KOPT-K1 (cell line): Measurements from ENCODE around the gene C9orf78.

Experiments used
- H3K27ac ChIP-seq: fragments of 200-600 bp; sonication (generic); 2 replicates; pipeline ENCODE4 v1.5.1; 2016; ENCODE audit warnings: antibody characterized with exemption, mild to moderate bottlenecking, low read depth, low read length; ENCODE audit not compliant: poor library complexity, severe bottlenecking
- H3K36me3 ChIP-seq: fragments of 200-600 bp; sonication (generic); 2 replicates; pipeline ENCODE4 v1.5.1; 2017; ENCODE audit warnings: antibody characterized with exemption, mild to moderate bottlenecking, low read length, moderate library complexity; ENCODE audit not compliant: insufficient read depth
- H3K9me3 ChIP-seq: fragments of 200-600 bp; sonication (generic); 2 replicates; pipeline ENCODE4 v1.5.1; 2017; ENCODE audit warnings: antibody characterized with exemption, low read length, mild to moderate bottlenecking; ENCODE audit not compliant: insufficient read depth, poor library complexity, severe bottlenecking

The C9orf78 gene

GRCh38 chr9:129836311-129837007 is 1.4 kb upstream of the C9orf78 start:
- peaks cover 48% of the 10 kb centered on the region for H3K36me3 ChIP-seq
- H3K27ac ChIP-seq, result peak overlapping the region; percentile 89

DNA sequence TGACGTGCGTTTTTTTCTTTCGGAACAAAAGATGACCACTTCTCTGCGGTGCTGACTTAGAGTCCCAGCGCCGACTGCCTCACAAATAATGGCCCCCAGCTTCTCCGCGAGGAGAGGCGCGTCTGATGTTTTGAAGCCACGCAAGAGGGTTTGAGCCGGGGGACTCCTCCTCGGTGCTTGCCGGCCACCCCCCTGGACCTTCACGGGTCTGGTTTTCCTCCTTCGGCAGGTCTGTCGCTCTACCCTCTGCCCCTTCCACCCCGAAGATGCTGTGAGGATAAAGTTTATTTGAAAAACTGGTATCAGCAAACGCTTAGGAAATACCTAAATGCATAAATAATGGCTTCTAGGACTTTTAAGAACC is 767 bp upstream of the C9orf78 start:
- H3K9me3 ChIP-seq, result no peaks in the 10 kb centered on the region
- peaks cover 52% of the 10 kb centered on the region for H3K36me3 ChIP-seq
- H3K27ac ChIP-seq, result peak overlapping the region; percentile 89

More at GRCh38 chr9:129836311-129837007, 1.4 kb upstream of the C9orf78 start:
- H3K9me3 ChIP-seq, result no peaks in the 10 kb centered on the region

DNA sequence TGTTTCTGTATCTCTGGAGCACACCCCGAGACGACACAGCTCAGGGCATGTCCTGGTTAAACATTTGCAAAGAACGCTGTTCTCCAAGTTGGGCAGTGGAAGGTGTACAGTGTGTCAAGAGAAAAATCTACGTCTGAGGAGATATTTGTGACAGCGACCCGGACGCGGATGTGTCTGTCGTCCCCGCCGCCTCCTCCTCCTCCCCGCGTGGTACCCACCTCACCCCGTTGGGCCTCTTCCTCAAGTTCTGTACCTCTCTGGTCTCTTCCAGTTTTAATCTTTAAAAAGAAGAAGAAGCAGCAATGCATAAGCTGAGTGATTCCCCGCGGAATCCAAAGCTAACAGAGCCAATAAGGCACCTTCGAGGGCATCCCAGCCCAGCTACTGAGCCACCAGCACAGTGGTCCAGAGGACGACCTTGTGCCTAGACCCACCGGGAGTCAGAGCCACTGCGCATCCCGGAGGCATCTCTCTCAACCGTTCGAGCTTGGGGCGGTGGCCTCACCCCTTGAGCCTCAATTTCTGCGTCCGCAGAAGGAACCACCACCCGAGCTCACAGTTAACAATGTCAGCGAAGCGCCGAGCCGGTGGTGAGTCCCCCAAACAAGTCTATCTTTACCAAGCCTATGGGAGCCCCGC is 467 bp downstream of the C9orf78 start:
- Histone ChIP-seq H3K27ac (peak overlapping the region; percentile 89), H3K9me3 (no peaks in the 10 kb centered on the region), H3K36me3 (peaks cover 64% of the 10 kb centered on the region)

DNA sequence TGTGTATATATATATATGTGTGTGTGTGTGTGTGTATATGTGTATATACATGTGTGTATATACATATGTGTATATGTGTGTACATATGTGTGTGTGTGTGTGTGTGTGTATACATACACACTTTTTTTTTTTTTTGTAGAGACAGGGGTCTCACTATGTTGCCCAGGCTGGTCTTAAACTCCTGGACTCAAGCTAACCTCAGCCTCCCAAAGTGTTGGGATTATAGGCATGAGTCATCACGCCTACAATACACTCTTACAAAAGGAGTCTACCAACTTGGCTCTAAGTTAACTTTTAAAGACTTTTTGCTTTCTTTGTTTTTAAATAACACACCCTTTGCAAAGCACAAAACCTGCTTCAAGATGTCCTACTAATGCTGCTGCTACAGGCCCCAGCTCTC is 2.1 kb downstream of the C9orf78 start:
- peaks cover 72% of the 10 kb centered on the region for H3K36me3 ChIP-seq
- H3K9me3 ChIP-seq, result no peaks in the 10 kb centered on the region

DNA sequence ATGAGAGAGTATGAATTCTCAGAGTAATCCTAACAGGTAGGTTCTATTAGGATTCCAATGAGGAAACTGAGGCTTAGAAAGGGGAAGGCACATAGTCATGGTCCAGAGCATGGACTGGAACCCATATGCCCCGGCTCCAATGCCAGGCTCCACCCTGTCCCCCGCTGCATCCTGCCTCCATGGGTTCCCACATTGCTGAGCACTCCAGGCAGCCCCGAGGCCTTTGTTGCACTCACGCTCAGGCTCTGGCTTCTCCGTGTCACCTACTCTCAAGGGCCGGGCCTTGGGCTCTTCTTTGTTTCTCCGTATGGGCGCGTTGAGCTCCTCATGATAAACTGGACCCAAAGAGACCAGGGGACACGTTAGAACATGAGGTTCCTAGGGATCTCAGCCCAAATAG is 6.1 kb downstream of the C9orf78 start:
- Histone ChIP-seq H3K36me3 (peaks cover 76% of the 10 kb centered on the region), H3K9me3 (no peaks in the 10 kb centered on the region), H3K27ac (no peak overlapping the region)

More for the DNA sequence above, 2.1 kb downstream of the C9orf78 start:
- no peak overlapping the region for H3K27ac ChIP-seq

DNA sequence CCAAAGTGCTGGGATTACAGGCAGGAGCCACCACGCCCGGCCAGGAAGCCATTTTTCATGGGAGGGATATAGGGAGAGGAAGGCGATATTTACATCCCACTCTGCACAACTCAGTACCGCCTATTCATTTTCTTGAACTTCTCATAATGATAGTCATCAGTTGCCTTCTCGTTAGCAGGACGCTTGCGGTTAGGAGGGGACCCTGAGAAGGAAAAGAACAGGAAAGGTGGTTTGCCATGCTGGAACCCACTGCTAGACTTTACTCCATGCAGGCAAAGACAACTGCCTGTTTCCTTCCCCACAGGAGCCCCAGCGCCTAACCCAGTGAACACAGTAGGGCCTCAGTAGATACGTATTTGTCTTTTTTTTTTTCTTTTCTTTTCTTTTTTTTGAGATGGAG is 7.0 kb downstream of the C9orf78 start:
- Histone ChIP-seq H3K36me3 (peaks cover 67% of the 10 kb centered on the region), H3K9me3 (no peaks in the 10 kb centered on the region), H3K27ac (no peak overlapping the region)

- Histone ChIP-seq H3K9me3 (no peaks in the 10 kb centered on the region), H3K27ac (no peak overlapping the region), H3K36me3 (peaks cover 66% of the 10 kb centered on the region)
Observed at GRCh38 chr9:129826759-129827158, 8.3 kb downstream of the C9orf78 start.

DNA sequence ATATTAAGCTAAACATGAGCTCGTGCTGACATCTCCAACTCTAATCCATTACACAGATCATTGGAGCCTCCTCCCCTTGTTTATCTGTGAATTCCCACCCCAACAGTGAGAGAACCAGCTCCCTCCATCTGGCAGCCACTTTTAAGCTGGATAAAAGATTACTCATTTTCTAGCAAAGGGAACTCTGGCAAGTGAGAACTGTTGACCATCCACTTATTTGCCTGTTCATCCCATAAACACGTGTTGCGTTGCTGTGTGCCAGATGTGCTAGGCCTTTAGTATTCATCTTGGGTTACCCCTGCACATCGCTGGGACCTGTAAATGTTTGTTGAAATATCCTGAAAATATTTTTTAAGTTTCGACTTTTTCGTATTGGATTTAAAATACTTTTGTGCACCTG is 8.7 kb downstream of the C9orf78 start:
- Histone ChIP-seq H3K27ac (no peak overlapping the region), H3K36me3 (peaks cover 66% of the 10 kb centered on the region)

DNA sequence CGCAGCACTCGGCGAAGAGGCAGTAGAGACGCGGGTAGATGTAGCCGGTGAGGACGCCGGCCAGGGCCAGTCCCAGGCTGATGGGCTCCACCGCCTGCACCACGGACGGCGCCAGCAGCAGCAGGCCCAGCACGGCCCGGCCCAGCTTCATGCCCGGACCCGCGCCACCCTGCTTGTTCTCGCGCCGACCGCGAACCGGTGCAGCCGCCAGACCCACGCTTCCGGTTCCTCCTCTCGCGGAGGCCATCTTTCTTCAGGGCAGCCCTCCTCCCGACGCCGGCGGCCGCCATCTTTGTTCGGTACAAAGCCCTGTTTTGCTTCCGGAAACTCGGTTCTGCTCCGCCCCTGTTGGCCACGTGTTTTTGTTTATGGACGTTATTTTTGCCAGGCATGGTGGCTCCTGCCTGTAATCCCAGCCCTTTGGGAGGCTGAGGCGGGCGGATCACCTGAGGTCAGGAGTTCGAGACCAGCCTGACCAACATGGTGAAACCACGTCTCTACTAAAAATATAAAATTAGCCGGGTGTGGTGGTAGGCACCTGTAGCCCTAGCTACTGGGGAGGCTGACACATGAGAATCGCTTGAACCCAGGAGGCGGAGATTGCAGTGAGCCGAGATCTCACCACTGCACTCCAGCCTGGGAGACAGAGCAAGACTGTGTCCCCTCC is 11.0 kb downstream of the C9orf78 start, which contains the start of gene TOR1A:
Gene TOR1A, minus strand, starts transcription at position 202 of the 667 bp plus-strand sequence. Its CDS starts 51 bp downstream, at position 151.
- H3K36me3 ChIP-seq, result peaks cover 64% of the 10 kb centered on the region
- H3K9me3 ChIP-seq, result no peaks in the 10 kb centered on the region
- peak within 1 kb of the TSS; percentile 85 for H3K27ac ChIP-seq

More for the DNA sequence above, 8.7 kb downstream of the C9orf78 start:
- H3K9me3 ChIP-seq, result no peaks in the 10 kb centered on the region

DNA sequence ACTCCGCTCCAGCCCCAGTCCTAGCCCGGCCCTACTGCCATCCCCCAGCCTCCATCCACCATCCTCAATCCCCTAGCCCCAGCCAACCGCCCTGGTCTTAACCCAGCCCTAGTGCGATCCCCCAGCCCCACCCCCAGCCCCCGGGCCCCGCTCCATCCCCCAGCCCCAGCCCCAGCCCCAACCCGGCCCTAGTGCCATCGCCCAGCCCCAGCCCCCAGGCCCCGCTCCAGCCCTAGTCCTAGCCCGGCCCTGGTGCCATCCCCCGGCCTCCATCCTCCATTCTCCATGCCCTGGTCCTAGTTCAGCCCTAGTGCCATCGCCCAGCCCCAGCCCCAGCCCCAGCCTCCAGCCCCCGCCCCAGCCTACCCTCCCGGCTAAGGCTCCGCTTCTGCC is 11.5 kb downstream of the C9orf78 start:
- peak overlapping the region; percentile 85 for H3K27ac ChIP-seq
- no peaks in the 10 kb centered on the region for H3K9me3 ChIP-seq
- H3K36me3 ChIP-seq, result peaks cover 64% of the 10 kb centered on the region

- Histone ChIP-seq H3K27ac (peak overlapping the region; percentile 85), H3K9me3 (no peaks in the 10 kb centered on the region), H3K36me3 (peaks cover 64% of the 10 kb centered on the region)
Observed at GRCh38 chr9:129822898-129823541, 12.1 kb downstream of the C9orf78 start.

GRCh38 chr9:129816501-129817435 is 18.3 kb downstream of the C9orf78 start:
- no peak overlapping the region for H3K27ac ChIP-seq
- H3K36me3 ChIP-seq, result peaks cover 98% of the 10 kb centered on the region
- H3K9me3 ChIP-seq, result no peaks in the 10 kb centered on the region

GRCh38 chr9:129815278-129815677 is 19.8 kb downstream of the C9orf78 start:
- Histone ChIP-seq H3K36me3 (peaks cover 98% of the 10 kb centered on the region), H3K27ac (no peak overlapping the region), H3K9me3 (no peaks in the 10 kb centered on the region)
